Measurements from ENCODE around the gene JARID2. TPM values are rescaled to one million over a fixed set of nuclear protein-coding genes. Genes with fewer than 3 reads are reported as not detected.

JARID2 gene
- polyA plus RNA-seq, 1 donor (not counting 4 experiments of a cell fraction or from before 2014, with no cell fraction given) = 11.0 TPM

GRCh38 chr6:15519681-15520080, 273.8 kb downstream of the JARID2 start:
- Histone ChIP-seq H3K9me3 (ENCODE audit: control insufficient read depth, low read depth, low read length) (no peaks in the 10 kb centered on the region), H3K9ac (ENCODE audit: control insufficient read depth, extremely low read depth, insufficient read depth, low read length) (no peak overlapping the region), H2AFZ (ENCODE audit: control insufficient read depth, low read length) (no peak overlapping the region), H3K27me3 (ENCODE audit: control insufficient read depth, extremely low read depth, insufficient read depth, low read length) (no peaks in the 10 kb centered on the region), H3K4me1 (ENCODE audit: control insufficient read depth, extremely low read depth, insufficient read depth, low read length) (no peaks in the 10 kb centered on the region), H3K79me2 (ENCODE audit: control insufficient read depth, insufficient read depth, low read length) (no peaks in the 10 kb centered on the region), H3K9me1 (ENCODE audit: control insufficient read depth, extremely low read depth, insufficient read depth, low read length) (no peaks in the 10 kb centered on the region), H3K36me3 (ENCODE audit: control insufficient read depth in 2 of 2, extremely low read depth in 1 of 2, insufficient read depth in 2 of 2, low read length in 2 of 2) (peaks cover 45 to 46% of the 10 kb centered on the region in 2 experiments), H4K20me1 (ENCODE audit: control insufficient read depth, extremely low read depth, insufficient read depth, low read length) (no peaks in the 10 kb centered on the region), H3K27ac (ENCODE audit: control insufficient read depth, insufficient read depth, low read length) (no peak overlapping the region), H3K4me2 (ENCODE audit: control insufficient read depth, extremely low read depth, insufficient read depth, low read depth, low read length) (no peak overlapping the region), H3K4me3 (ENCODE audit: control insufficient read depth in 2 of 3, extremely low read depth in 1 of 3, insufficient read depth in 2 of 3, low read depth in 1 of 3, low read length in 3 of 3) (no peak overlapping the region)
- TF ChIP-seq EZH2 (IDR thresholded peaks at IDR 0.05; ENCODE audit: low read length) = no peak
- no peak for TF ChIP-seq CTCF (optimal IDR thresholded peaks at IDR 0.05 in 1 of 3, IDR thresholded peaks at IDR 0.05 in 1 of 3, conservative IDR thresholded peaks at IDR 0.05 in 1 of 3; ENCODE audit: extremely low read depth in 1 of 3, insufficient read depth in 2 of 3, low read length in 3 of 3)
- FAIRE-seq (no peak), DNase-seq (ENCODE audit: low read depth, low spot score) (no peak)
- dilution Hi-C loops (cut with MboI; ENCODE audit: extremely low pct_ligation_motif_present, low sequenced_read_pairs) = no loop called here

GRCh38 chr6:15520626-15521203, 274.8 kb downstream of the JARID2 start:
- Histone ChIP-seq H3K4me3 (ENCODE audit: control insufficient read depth in 2 of 3, extremely low read depth in 1 of 3, insufficient read depth in 2 of 3, low read depth in 1 of 3, low read length in 3 of 3) (no peak overlapping the region), H3K27ac (ENCODE audit: control insufficient read depth, insufficient read depth, low read length) (no peak overlapping the region), H3K79me2 (ENCODE audit: control insufficient read depth, insufficient read depth, low read length) (no peaks in the 10 kb centered on the region), H3K9ac (ENCODE audit: control insufficient read depth, extremely low read depth, insufficient read depth, low read length) (no peak overlapping the region), H2AFZ (ENCODE audit: control insufficient read depth, low read length) (no peak overlapping the region), H3K4me2 (ENCODE audit: control insufficient read depth, extremely low read depth, insufficient read depth, low read depth, low read length) (no peak overlapping the region), H3K9me3 (ENCODE audit: control insufficient read depth, low read depth, low read length) (no peaks in the 10 kb centered on the region), H3K27me3 (ENCODE audit: control insufficient read depth, extremely low read depth, insufficient read depth, low read length) (no peaks in the 10 kb centered on the region), H3K4me1 (ENCODE audit: control insufficient read depth, extremely low read depth, insufficient read depth, low read length) (no peaks in the 10 kb centered on the region), H4K20me1 (ENCODE audit: control insufficient read depth, extremely low read depth, insufficient read depth, low read length) (no peaks in the 10 kb centered on the region), H3K9me1 (ENCODE audit: control insufficient read depth, extremely low read depth, insufficient read depth, low read length) (no peaks in the 10 kb centered on the region), H3K36me3 (ENCODE audit: control insufficient read depth in 2 of 2, extremely low read depth in 1 of 2, insufficient read depth in 2 of 2, low read length in 2 of 2) (peaks cover 44% of the 10 kb centered on the region in 2 experiments)
- FAIRE-seq (no peak), DNase-seq (ENCODE audit: low read depth, low spot score) (no peak)
- dilution Hi-C loops (cut with MboI; ENCODE audit: extremely low pct_ligation_motif_present, low sequenced_read_pairs) = no loop called here
- TF ChIP-seq EZH2 (IDR thresholded peaks at IDR 0.05; ENCODE audit: low read length) (no peak), CTCF (optimal IDR thresholded peaks at IDR 0.05 in 1 of 3, IDR thresholded peaks at IDR 0.05 in 1 of 3, conservative IDR thresholded peaks at IDR 0.05 in 1 of 3; ENCODE audit: extremely low read depth in 1 of 3, insufficient read depth in 2 of 3, low read length in 3 of 3) (no peak)

Data from keratinocyte (primary cell).